OCI-LY1 (cell line): ENCODE results near the gene TBC1D7.

Experiments used
- H2AFZ ChIP-seq: fragments of 200-600 bp; sonication (generic), shearing (Covaris generic); 2 replicates; pipeline ENCODE4 v1.6.0; 2014; ENCODE audit warnings: antibody characterized with exemption, mild to moderate bottlenecking, low read length
- H3F3A ChIP-seq: fragments of 200-600 bp; sonication (generic), shearing (Covaris generic); 2 replicates; pipeline ENCODE4 v1.6.0; 2014; ENCODE audit warnings: mild to moderate bottlenecking, antibody characterized with exemption, low read length, moderate library complexity; ENCODE audit not compliant: insufficient read depth
- H3K27ac ChIP-seq: fragments of 200-600 bp; sonication (generic); 2 replicates; pipeline ENCODE4 v1.5.1; 2014; ENCODE audit warnings: low read length, mixed run types, mild to moderate bottlenecking, low read depth; ENCODE audit not compliant: poor library complexity, severe bottlenecking
- H3K27me3 ChIP-seq: fragments of 200-600 bp; sonication (generic); 2 replicates; pipeline ENCODE4 v1.6.0; 2014; ENCODE audit warnings: antibody characterized with exemption, mild to moderate bottlenecking, low read length, moderate library complexity; ENCODE audit not compliant: insufficient read depth
- H3K36me3 ChIP-seq: fragments of 200-600 bp; sonication (generic); 2 replicates; pipeline ENCODE4 v1.6.1; 2014; ENCODE audit warnings: mild to moderate bottlenecking, antibody characterized with exemption, low read length, moderate library complexity, mixed read lengths; ENCODE audit not compliant: insufficient read depth
- H3K4me1 ChIP-seq: fragments of 200-600 bp; sonication (generic); 2 replicates; pipeline ENCODE4 v1.5.1; 2014; ENCODE audit warnings: mild to moderate bottlenecking, low read length, moderate library complexity; ENCODE audit not compliant: insufficient read depth, severe bottlenecking
- H3K4me2 ChIP-seq: fragments of 200-600 bp; sonication (generic), shearing (Covaris generic); 2 replicates; pipeline ENCODE4 v1.6.1; 2014; ENCODE audit warnings: low read length
- H3K4me3 ChIP-seq: fragments of 200-600 bp; sonication (generic); 2 replicates; pipeline ENCODE4 v1.5.1; 2014; ENCODE audit warnings: low read length, low read depth, mild to moderate bottlenecking, mixed read lengths; ENCODE audit not compliant: poor library complexity, severe bottlenecking
- H3K79me2 ChIP-seq: fragments of 200-600 bp; shearing (Covaris generic); 2 replicates; pipeline ENCODE4 v1.6.1; 2016; ENCODE audit warnings: mixed run types, low read length, mixed read lengths; ENCODE audit not compliant: insufficient read depth
- H3K9ac ChIP-seq: fragments of 200-600 bp; sonication (generic), shearing (Covaris generic); 2 replicates; pipeline ENCODE4 v1.6.1; 2014; ENCODE audit warnings: mild to moderate bottlenecking, low read length, mixed read lengths
- H3K9me2 ChIP-seq: fragments of 200-600 bp; sonication (generic), shearing (Covaris generic); 2 replicates; pipeline ENCODE4 v1.6.1; 2014; ENCODE audit warnings: low read depth, mild to moderate bottlenecking, low read length, mixed read lengths
- H3K9me3 ChIP-seq: fragments of 200-600 bp; shearing (Covaris generic); 2 replicates; pipeline ENCODE4 v1.6.1; 2014; ENCODE audit warnings: low read length, mixed read lengths
- H4K20me1 ChIP-seq: fragments of 200-600 bp; sonication (generic), shearing (Covaris generic); 2 replicates; pipeline ENCODE4 v1.6.0; 2016; ENCODE audit warnings: mild to moderate bottlenecking, low read length; ENCODE audit not compliant: insufficient read depth
- CTCF ChIP-seq: fragments of 200-600 bp; sonication (generic), shearing (Covaris generic); IDR thresholded peaks from 2 replicates; pipeline ENCODE4 v1.5.1; 2017; ENCODE audit warnings: mild to moderate bottlenecking, antibody characterized with exemption, low read length, moderate library complexity, mixed read lengths
- EZH2 ChIP-seq: fragments of 200-600 bp; sonication (generic), shearing (Covaris generic); IDR thresholded peaks from 2 replicates; pipeline ENCODE4 v1.8.0; 2017; ENCODE audit warnings: borderline replicate concordance, mixed run types, mild to moderate bottlenecking, antibody characterized with exemption, low read length, moderate library complexity, mixed read lengths

Gene TBC1D7

GRCh38 chr6:13342414-13343019, 14.2 kb upstream of the TBC1D7 start:
- Histone ChIP-seq H3K4me1 (no peaks in the 10 kb centered on the region), H3K27ac (no peak overlapping the region), H3K36me3 (no peaks in the 10 kb centered on the region; the same call in 1 of the 2 replicates), H3F3A (no peaks in the 10 kb centered on the region), H3K4me3 (no peak overlapping the region), H3K9me2 (no peaks in the 10 kb centered on the region), H3K79me2 (no peaks in the 10 kb centered on the region), H2AFZ (no peak overlapping the region), H3K4me2 (no peak overlapping the region), H3K27me3 (no peaks in the 10 kb centered on the region), H3K9ac (no peak overlapping the region), H4K20me1 (no peaks in the 10 kb centered on the region), H3K9me3 (peaks cover 6% of the 10 kb centered on the region)
- TF ChIP-seq CTCF (no peak), EZH2 (no peak)

GRCh38 chr6:13339863-13340630, 11.7 kb upstream of the TBC1D7 start:
- no peaks in the 10 kb centered on the region for H3K9me2 ChIP-seq
- H3K27me3 ChIP-seq = no peaks in the 10 kb centered on the region
- H2AFZ ChIP-seq = no peak overlapping the region
- no peak overlapping the region for H3K4me3 ChIP-seq
- no peak overlapping the region for H3K9ac ChIP-seq
- H3K4me1 ChIP-seq = no peaks in the 10 kb centered on the region
- no peaks in the 10 kb centered on the region for H3K79me2 ChIP-seq
- no peaks in the 10 kb centered on the region for H3F3A ChIP-seq
- H3K36me3 ChIP-seq = no peaks in the 10 kb centered on the region; the same call in 1 of the 2 replicates
- no peaks in the 10 kb centered on the region for H4K20me1 ChIP-seq
- TF ChIP-seq CTCF (no peak), EZH2 (no peak)
- H3K9me3 ChIP-seq = peaks cover 6% of the 10 kb centered on the region
- H3K4me2 ChIP-seq = no peak overlapping the region
- no peak overlapping the region for H3K27ac ChIP-seq

- H3F3A ChIP-seq = no peaks in the 10 kb centered on the region
- no peaks in the 10 kb centered on the region; the same call in 1 of the 2 replicates for H3K36me3 ChIP-seq
- peaks cover 6% of the 10 kb centered on the region for H3K9me3 ChIP-seq
- no peaks in the 10 kb centered on the region for H3K79me2 ChIP-seq
- no peaks in the 10 kb centered on the region for H3K27me3 ChIP-seq
- no peak for TF ChIP-seq CTCF
- no peak for TF ChIP-seq EZH2
- H3K9me2 ChIP-seq = no peaks in the 10 kb centered on the region
- no peak overlapping the region for H3K4me3 ChIP-seq
- H3K4me1 ChIP-seq = peaks cover under 1% of the 10 kb centered on the region
- H3K4me2 ChIP-seq = no peak overlapping the region
- no peaks in the 10 kb centered on the region for H4K20me1 ChIP-seq
- no peak overlapping the region for H2AFZ ChIP-seq
- H3K27ac ChIP-seq = no peak overlapping the region
- no peak overlapping the region for H3K9ac ChIP-seq
These were observed 9.7 kb upstream of the TBC1D7 start for GRCh38 chr6:13338038-13338437.
